Ishikawa (cell line): ENCODE data around the gene PARD3.

Source experiments
- CEBPB ChIP-seq: IDR thresholded peaks from 2 replicates; pipeline ENCODE4 v1.6.1; 2012
- CREB1 ChIP-seq: IDR thresholded peaks from 2 replicates; pipeline ENCODE4 v1.6.1; 2012; ENCODE audit warnings: low read depth
- EGR1 ChIP-seq: IDR thresholded peaks from 2 replicates; pipeline ENCODE4 v1.6.1; 2012
- EP300 ChIP-seq: IDR thresholded peaks from 2 replicates; pipeline ENCODE4 v1.6.1; 2012; ENCODE audit warnings: borderline replicate concordance
- FOXM1 ChIP-seq: IDR thresholded peaks from 2 replicates; pipeline ENCODE4 v1.6.1; 2012; ENCODE audit warnings: low read depth, borderline replicate concordance
- NFIC ChIP-seq: IDR thresholded peaks from 2 replicates; pipeline ENCODE4 v1.6.1; 2012
- RAD21 ChIP-seq: IDR thresholded peaks from 2 replicates; pipeline ENCODE4 v1.6.1; 2012; ENCODE audit warnings: low read depth
- TAF1 ChIP-seq: IDR thresholded peaks from 2 replicates; pipeline ENCODE4 v1.6.1; 2012; ENCODE audit warnings: low read depth, mild to moderate bottlenecking
- TCF12 ChIP-seq: IDR thresholded peaks from 2 replicates; pipeline ENCODE4 v1.6.1; 2012; ENCODE audit warnings: low read depth
- TEAD4 ChIP-seq: IDR thresholded peaks from 2 replicates; pipeline ENCODE4 v1.6.1; 2012
- YY1 ChIP-seq: IDR thresholded peaks from 2 replicates; pipeline ENCODE4 v1.6.1; 2012; ENCODE audit warnings: low read depth
- ZBTB7A ChIP-seq: IDR thresholded peaks from 2 replicates; pipeline ENCODE4 v1.6.1; 2012; ENCODE audit warnings: low read depth
- TF ChIP-seq, protein P1 (sequence below): IDR thresholded peaks from 2 replicates; pipeline ENCODE4 v1.6.1; 2012; ENCODE audit warnings: low read depth, mild to moderate bottlenecking
- TF ChIP-seq, protein P2 (sequence below): IDR thresholded peaks from 2 replicates; pipeline ENCODE4 v1.6.1; 2012
- TF ChIP-seq, protein P3 (sequence below): IDR thresholded peaks from 2 replicates; pipeline ENCODE4 v1.6.1; 2012

The PARD3 gene

DNA sequence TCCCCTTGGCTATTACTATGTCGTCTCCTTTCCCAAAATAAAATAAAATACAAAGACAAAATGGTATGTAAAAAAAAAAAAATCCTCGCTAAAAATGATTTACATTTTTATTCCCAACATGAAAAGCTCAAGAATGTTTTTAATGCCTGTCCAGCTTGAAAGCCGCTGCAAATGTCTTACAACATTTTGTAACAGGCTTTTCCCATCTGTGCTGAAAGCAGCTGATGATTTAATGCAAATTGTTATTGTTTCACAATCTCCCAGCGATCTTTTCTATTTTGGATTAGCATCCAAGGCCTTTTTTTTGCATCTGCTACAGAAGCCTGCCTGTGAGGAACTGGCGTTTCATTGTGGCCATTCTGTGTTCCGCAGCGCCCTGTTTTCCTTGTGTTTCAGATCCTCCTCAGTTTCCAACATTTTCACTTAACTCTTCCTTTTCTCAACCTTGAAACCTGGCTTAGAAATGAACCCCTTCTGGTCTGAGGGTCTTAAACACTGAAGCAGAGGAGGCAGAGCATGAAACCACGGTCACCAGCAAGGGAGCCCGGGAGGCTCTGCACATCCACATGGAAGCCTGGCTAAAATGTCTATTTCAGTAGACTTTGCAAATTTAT is 712.1 kb downstream of the PARD3 start:
- TF ChIP-seq FOXM1 (no peak), RAD21 (no peak), ZBTB7A (no peak), NFIC (no peak), EP300 (no peak), TCF12 (no peak)

DNA sequence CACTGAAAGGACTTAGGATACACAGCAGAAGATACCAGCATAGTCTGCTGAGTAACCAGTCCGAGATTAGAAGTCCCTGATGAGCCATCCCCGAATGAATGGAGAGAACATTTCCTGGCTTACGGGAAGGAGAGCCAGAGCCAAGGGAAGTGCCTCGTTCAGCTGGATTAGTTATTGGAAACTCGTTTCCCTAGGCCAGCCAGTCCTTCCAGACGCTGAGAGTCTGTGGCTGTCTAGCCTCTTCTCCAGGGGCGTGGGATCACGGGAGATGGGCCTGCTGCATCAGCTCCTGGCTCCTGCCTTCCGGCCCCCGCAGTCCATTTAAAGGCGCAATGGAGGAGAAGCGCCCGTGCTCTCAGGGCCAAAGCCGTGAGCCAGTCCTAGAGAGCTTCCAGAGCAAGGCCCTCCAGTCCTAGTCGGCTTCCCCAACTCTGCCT is 712.8 kb downstream of the PARD3 start:
- TF ChIP-seq RAD21: no peak
- no peak for TF ChIP-seq YY1
- TF ChIP-seq TAF1: no peak
- TF ChIP-seq NFIC: no peak
- TF ChIP-seq, protein P1, sequence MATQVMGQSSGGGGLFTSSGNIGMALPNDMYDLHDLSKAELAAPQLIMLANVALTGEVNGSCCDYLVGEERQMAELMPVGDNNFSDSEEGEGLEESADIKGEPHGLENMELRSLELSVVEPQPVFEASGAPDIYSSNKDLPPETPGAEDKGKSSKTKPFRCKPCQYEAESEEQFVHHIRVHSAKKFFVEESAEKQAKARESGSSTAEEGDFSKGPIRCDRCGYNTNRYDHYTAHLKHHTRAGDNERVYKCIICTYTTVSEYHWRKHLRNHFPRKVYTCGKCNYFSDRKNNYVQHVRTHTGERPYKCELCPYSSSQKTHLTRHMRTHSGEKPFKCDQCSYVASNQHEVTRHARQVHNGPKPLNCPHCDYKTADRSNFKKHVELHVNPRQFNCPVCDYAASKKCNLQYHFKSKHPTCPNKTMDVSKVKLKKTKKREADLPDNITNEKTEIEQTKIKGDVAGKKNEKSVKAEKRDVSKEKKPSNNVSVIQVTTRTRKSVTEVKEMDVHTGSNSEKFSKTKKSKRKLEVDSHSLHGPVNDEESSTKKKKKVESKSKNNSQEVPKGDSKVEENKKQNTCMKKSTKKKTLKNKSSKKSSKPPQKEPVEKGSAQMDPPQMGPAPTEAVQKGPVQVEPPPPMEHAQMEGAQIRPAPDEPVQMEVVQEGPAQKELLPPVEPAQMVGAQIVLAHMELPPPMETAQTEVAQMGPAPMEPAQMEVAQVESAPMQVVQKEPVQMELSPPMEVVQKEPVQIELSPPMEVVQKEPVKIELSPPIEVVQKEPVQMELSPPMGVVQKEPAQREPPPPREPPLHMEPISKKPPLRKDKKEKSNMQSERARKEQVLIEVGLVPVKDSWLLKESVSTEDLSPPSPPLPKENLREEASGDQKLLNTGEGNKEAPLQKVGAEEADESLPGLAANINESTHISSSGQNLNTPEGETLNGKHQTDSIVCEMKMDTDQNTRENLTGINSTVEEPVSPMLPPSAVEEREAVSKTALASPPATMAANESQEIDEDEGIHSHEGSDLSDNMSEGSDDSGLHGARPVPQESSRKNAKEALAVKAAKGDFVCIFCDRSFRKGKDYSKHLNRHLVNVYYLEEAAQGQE: no peak
- no peak for TF ChIP-seq EGR1
- TF ChIP-seq TCF12: no peak
- no peak for TF ChIP-seq EP300
- no peak for TF ChIP-seq CREB1
- no peak for TF ChIP-seq CEBPB
- no peak for TF ChIP-seq TEAD4
- TF ChIP-seq, protein P2, sequence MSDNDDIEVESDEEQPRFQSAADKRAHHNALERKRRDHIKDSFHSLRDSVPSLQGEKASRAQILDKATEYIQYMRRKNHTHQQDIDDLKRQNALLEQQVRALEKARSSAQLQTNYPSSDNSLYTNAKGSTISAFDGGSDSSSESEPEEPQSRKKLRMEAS: no peak
- TF ChIP-seq, protein P3, sequence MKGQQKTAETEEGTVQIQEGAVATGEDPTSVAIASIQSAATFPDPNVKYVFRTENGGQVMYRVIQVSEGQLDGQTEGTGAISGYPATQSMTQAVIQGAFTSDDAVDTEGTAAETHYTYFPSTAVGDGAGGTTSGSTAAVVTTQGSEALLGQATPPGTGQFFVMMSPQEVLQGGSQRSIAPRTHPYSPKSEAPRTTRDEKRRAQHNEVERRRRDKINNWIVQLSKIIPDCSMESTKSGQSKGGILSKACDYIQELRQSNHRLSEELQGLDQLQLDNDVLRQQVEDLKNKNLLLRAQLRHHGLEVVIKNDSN: no peak
- no peak for TF ChIP-seq ZBTB7A
- no peak for TF ChIP-seq FOXM1

DNA sequence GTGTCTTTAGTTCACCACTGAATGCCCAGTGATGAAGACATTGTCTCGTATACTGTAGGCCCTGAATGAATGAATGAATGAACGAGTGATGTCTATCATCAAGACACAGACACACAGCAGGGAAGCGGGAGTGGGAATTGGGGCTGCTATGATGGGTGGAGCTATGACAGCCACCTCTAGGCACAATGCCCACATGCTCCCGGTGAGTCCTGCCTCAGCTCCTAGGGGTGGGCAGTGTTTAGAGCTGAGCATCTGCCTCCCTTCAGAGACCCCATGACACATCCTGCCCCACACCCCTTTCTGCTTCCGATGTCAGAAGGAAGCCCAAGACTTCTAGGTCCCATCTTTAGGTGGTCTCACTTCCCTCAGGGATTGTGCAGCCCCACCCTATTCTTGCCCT is 714.1 kb downstream of the PARD3 start:
- TF ChIP-seq, protein P1: no peak
- TF ChIP-seq TEAD4: no peak
- TF ChIP-seq YY1: no peak
- TF ChIP-seq CEBPB: no peak
- no peak for TF ChIP-seq EP300
- TF ChIP-seq RAD21: no peak

DNA sequence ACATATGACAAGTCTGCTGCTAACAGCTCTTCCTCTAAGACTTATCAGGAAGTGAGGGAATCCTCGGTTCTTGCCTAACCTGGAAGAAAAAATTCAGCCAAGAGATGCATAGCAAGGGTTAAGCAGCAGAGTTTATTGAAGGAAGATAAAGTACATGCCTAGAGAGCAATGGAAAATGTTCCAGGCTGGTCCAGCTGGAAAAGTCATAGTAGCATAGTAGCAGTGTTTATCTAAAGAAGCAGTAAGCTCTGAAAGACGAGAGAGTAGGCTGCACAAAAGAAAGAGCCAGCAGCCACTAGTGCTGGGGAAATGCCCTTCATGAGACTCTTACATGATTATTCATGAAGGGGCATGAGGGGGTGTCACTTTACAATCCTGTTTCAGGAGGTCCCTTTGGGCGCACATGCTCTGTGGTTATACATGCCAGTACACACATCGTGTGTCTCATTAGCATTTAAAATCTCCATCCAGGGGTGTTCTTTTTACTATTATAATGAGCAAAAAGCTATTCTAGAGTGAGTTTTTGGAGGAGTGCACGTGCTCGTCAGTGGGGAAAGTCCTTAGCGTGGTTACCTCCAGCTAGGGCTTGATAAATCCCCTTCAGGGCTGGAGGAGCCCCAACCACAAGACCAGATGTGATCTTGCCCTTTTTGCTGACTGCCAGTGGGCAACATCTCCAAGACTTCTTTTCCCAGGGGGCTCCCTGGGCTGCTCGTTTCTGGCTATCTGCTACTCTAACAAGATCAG is 716.1 kb downstream of the PARD3 start:
- no peak for TF ChIP-seq RAD21
- no peak for TF ChIP-seq NFIC
- TF ChIP-seq, protein P3: no peak
- TF ChIP-seq FOXM1: no peak

DNA sequence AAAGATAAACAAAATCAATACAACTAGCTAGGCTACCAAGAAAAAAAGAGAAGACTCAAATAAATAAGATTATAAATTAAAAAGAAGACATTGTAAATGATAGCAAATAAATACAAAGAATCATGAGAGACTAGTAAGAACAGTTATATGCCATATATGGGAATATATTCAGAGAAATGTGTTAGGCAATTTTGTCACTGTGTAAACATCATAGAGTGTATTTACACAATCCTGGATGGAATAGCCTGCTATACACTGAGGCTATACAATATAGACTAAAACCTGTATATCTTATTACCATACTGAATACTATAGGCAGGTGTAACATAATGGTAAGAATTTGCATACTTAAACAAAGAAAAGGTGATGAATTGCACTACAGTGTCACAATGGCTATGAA is 717.4 kb downstream of the PARD3 start:
- TF ChIP-seq, protein P1: no peak
- TF ChIP-seq TEAD4 (no peak), TAF1 (no peak), EP300 (no peak), ZBTB7A (no peak), TCF12 (no peak), FOXM1 (no peak), NFIC (no peak)
- TF ChIP-seq, protein P2: no peak
